H1 (cell line): ENCODE data around the gene GKN2. TPM values are rescaled to one million over a fixed set of nuclear protein-coding genes. Genes with fewer than 3 reads are reported as not detected.
A peak's percentile ranks its signal among the peaks of the same experiment; 100 is the strongest.

Experiments used
- CTCF ChIA-PET: fragments of 300-600 bp; sonication (Branson Sonifier 250); formaldehyde crosslinking; loops from one replicate; lab custom pipeline; 2021; ENCODE audit not compliant: partially characterized antibody; lab: Charles Lee
- POLR2A ChIA-PET: fragments of 300-600 bp; sonication (Branson Sonifier 250); formaldehyde crosslinking; loops from one replicate; lab custom pipeline; 2021; ENCODE audit warnings: inconsistent platforms; ENCODE audit not compliant: partially characterized antibody; lab: Charles Lee
- DNase-seq, 2 experiments: peaks; one replicate each; pipeline versions ENCODE4 v3.0.0 to v3.0.0-alpha.2; 2010 to 2022; ENCODE audit warnings: low spot score in 2 of 2, low read depth in 1 of 2, mixed read lengths in 1 of 2
- FAIRE-seq: peaks from 2 replicates; lab custom pipeline; 2011; peaks lifted over from hg19 to GRCh38; lab: Jason Lieb, UNC
- H2AFZ ChIP-seq: 2 replicates; pipeline ENCODE4 v1.8.1; 2012; ENCODE audit warnings: low read length, inconsistent platforms
- H2AK5ac ChIP-seq: 2 replicates; pipeline ENCODE4 v1.6.1; 2013; ENCODE audit warnings: low read depth, low read length
- H2BK120ac ChIP-seq: replicated peaks from 2 replicates; pipeline ENCODE3; 2013; ENCODE audit warnings: low read depth, low read length, inconsistent platforms
- H2BK12ac ChIP-seq: 2 replicates; pipeline ENCODE4 v1.6.1; 2013; ENCODE audit warnings: low read depth, low read length
- H2BK15ac ChIP-seq: 2 replicates; pipeline ENCODE4 v1.6.1; 2013; ENCODE audit warnings: low read length
- H2BK20ac ChIP-seq: 2 replicates; pipeline ENCODE4 v1.6.1; 2013; ENCODE audit warnings: low read length
- H2BK5ac ChIP-seq: 2 replicates; pipeline ENCODE4 v1.6.1; 2013; ENCODE audit warnings: low read depth, low read length
- H3K14ac ChIP-seq: 2 replicates; pipeline ENCODE4 v1.6.1; 2013; ENCODE audit warnings: inconsistent platforms; ENCODE audit not compliant: insufficient read length
- H3K18ac ChIP-seq: 2 replicates; pipeline ENCODE4 v1.6.1; 2013; ENCODE audit warnings: low read length; ENCODE audit errors: extremely low read depth
- H3K23ac ChIP-seq: 2 replicates; pipeline ENCODE4 v1.6.1; 2013; ENCODE audit warnings: inconsistent platforms; ENCODE audit not compliant: insufficient read length
- H3K23me2 ChIP-seq: 2 replicates; pipeline ENCODE4 v1.6.1; 2013; ENCODE audit warnings: low read depth, low read length
- H3K27ac ChIP-seq: 2 replicates; pipeline ENCODE4 v1.6.1; 2011; ENCODE audit warnings: low read depth, low read length, inconsistent platforms
- H3K27me3 ChIP-seq, 4 experiments: replicated peaks in 1 of 4; 1 replicate in 1 of 4; 2 replicates in 3 of 4; pipeline versions ENCODE4 v1.6.1 to v1.8.1; 2011 to 2013; ENCODE audit warnings: low read length in 3 of 4, mild to moderate bottlenecking in 3 of 4, inconsistent platforms in 2 of 4, mixed read lengths in 2 of 4, moderate library complexity in 1 of 4; ENCODE audit not compliant: control insufficient read depth in 3 of 4, insufficient read depth in 3 of 4; ENCODE audit errors: extremely low read depth in 1 of 4
- H3K36me3 ChIP-seq, 4 experiments: 2 replicates each; pipeline versions ENCODE4 v1.6.1 to v1.8.1; 2011 to 2013; ENCODE audit warnings: mild to moderate bottlenecking in 4 of 4, low read length in 3 of 4, moderate library complexity in 2 of 4, control low read depth in 1 of 4, inconsistent platforms in 1 of 4; ENCODE audit not compliant: insufficient read depth in 4 of 4, control insufficient read depth in 2 of 4
- H3K4ac ChIP-seq: replicated peaks from 2 replicates; pipeline ENCODE3; 2013; ENCODE audit warnings: low read length, low read depth, mixed read lengths, inconsistent platforms; ENCODE audit not compliant: insufficient read length
- H3K4me1 ChIP-seq, 4 experiments: replicated peaks in 1 of 4; 1 replicate in 1 of 4; 2 replicates in 3 of 4; pipeline versions ENCODE4 v1.6.1 to v1.8.1; 2011 to 2013; ENCODE audit warnings: low read length in 3 of 4, inconsistent platforms in 2 of 4, mixed read lengths in 1 of 4; ENCODE audit not compliant: insufficient read depth in 4 of 4, control insufficient read depth in 3 of 4
- H3K4me2 ChIP-seq, 2 experiments: 2 replicates each; pipeline versions ENCODE4 v1.6.1 to v1.8.1; 2011 to 2013; ENCODE audit warnings: low read depth in 2 of 2, low read length in 2 of 2, control low read depth in 1 of 2, inconsistent platforms in 1 of 2, mild to moderate bottlenecking in 1 of 2; ENCODE audit not compliant: insufficient read depth in 1 of 2
- H3K4me3 ChIP-seq, 4 experiments: fragments of 200-600, 300-600 bp in 1 of 4; sonication (generic), shearing (Covaris generic), sonication (Bioruptor Twin) in 1 of 4; 2 replicates each; pipeline versions ENCODE4 v1.5.1 to v1.8.1; 2011 to 2016; ENCODE audit warnings: low read length in 4 of 4, low read depth in 3 of 4, control low read depth in 2 of 4, inconsistent platforms in 2 of 4, mild to moderate bottlenecking in 2 of 4, mixed read lengths in 1 of 4, moderate library complexity in 1 of 4; ENCODE audit not compliant: insufficient read depth in 2 of 4; ENCODE audit errors: extremely low read depth in 1 of 4
- H3K56ac ChIP-seq: replicated peaks from 2 replicates; pipeline ENCODE3; 2013; ENCODE audit warnings: low read depth, mild to moderate bottlenecking, mixed read lengths, low read length, inconsistent platforms; ENCODE audit not compliant: insufficient read length
- H3K79me1 ChIP-seq: 2 replicates; pipeline ENCODE4 v1.6.1; 2013; ENCODE audit warnings: low read depth, low read length, control low read depth
- H3K79me2 ChIP-seq, 2 experiments: 2 replicates each; pipeline versions ENCODE4 v1.6.1 to v1.8.1; 2012 to 2013; ENCODE audit warnings: low read length in 2 of 2, mild to moderate bottlenecking in 2 of 2, inconsistent platforms in 1 of 2; ENCODE audit not compliant: insufficient read depth in 2 of 2, control insufficient read depth in 1 of 2
- H3K9ac ChIP-seq, 4 experiments: replicated peaks in 1 of 4; 1 replicate in 1 of 4; 2 replicates in 3 of 4; pipeline versions ENCODE4 v1.6.1 to v1.8.1; 2011 to 2013; ENCODE audit warnings: low read depth in 3 of 4, low read length in 3 of 4, control low read depth in 2 of 4, mild to moderate bottlenecking in 2 of 4, moderate library complexity in 2 of 4, inconsistent platforms in 1 of 4; ENCODE audit errors: extremely low read depth in 1 of 4
- H3K9me3 ChIP-seq, 2 experiments: 2 replicates each; pipeline versions ENCODE4 v1.6.1 to v1.8.1; 2012 to 2013; ENCODE audit warnings: mild to moderate bottlenecking in 2 of 2, moderate library complexity in 2 of 2, control low read depth in 1 of 2, inconsistent platforms in 1 of 2, low read depth in 1 of 2, low read length in 1 of 2, mixed read lengths in 1 of 2; ENCODE audit not compliant: insufficient read depth in 2 of 2
- H4K20me1 ChIP-seq, 2 experiments: replicated peaks in 1 of 2; 2 replicates each; pipeline versions ENCODE3 to v1.8.1; 2011 to 2013; ENCODE audit warnings: inconsistent platforms in 2 of 2, low read length in 2 of 2, mild to moderate bottlenecking in 1 of 2; ENCODE audit not compliant: insufficient read depth in 2 of 2, control insufficient read depth in 1 of 2
- H4K5ac ChIP-seq: 2 replicates; pipeline ENCODE4 v1.6.1; 2013; ENCODE audit warnings: low read length, low read depth, mixed read lengths, inconsistent platforms; ENCODE audit not compliant: insufficient read length
- H4K8ac ChIP-seq: 2 replicates; pipeline ENCODE4 v1.8.0; 2013; ENCODE audit warnings: mild to moderate bottlenecking, moderate library complexity, low read length, inconsistent platforms; ENCODE audit not compliant: insufficient read depth; ENCODE audit errors: extremely low read depth
- H4K91ac ChIP-seq: replicated peaks from 2 replicates; pipeline ENCODE3; 2013; ENCODE audit warnings: low read length, mixed read lengths, inconsistent platforms; ENCODE audit not compliant: insufficient read length
- BCL11A ChIP-seq, 2 experiments: IDR thresholded peaks; one replicate each; pipeline ENCODE4 v1.6.1; 2011; ENCODE audit warnings: low read depth in 2 of 2, low read length in 2 of 2, mild to moderate bottlenecking in 2 of 2
- CREB1 ChIP-seq: IDR thresholded peaks from 2 replicates; pipeline ENCODE4 v1.6.1; 2012; ENCODE audit warnings: inconsistent platforms
- CTCF ChIP-seq, 3 experiments: IDR thresholded peaks; 1 replicate in 2 of 3; 2 replicates in 1 of 3; pipeline versions ENCODE4 v1.5.1 to v1.6.1; 2011; ENCODE audit warnings: low read length in 3 of 3, mild to moderate bottlenecking in 3 of 3, inconsistent platforms in 2 of 3, low read depth in 1 of 3, moderate library complexity in 1 of 3; ENCODE audit not compliant: insufficient read depth in 1 of 3; ENCODE audit errors: control extremely low read depth in 1 of 3
- JUND ChIP-seq: IDR thresholded peaks from 2 replicates; pipeline ENCODE4 v1.6.1; 2011; ENCODE audit warnings: mild to moderate bottlenecking, improper control_type of control experiment, low read length
- POLR2A ChIP-seq, 2 experiments: IDR thresholded peaks; 1 replicate in 1 of 2; 2 replicates in 1 of 2; pipeline ENCODE4 v1.6.1; 2011; ENCODE audit warnings: low read depth in 2 of 2, low read length in 2 of 2, mild to moderate bottlenecking in 2 of 2; ENCODE audit errors: control extremely low read depth in 1 of 2
- RBBP5 ChIP-seq: IDR thresholded peaks from 2 replicates; pipeline ENCODE4 v1.7.1; 2012; ENCODE audit warnings: low read depth, mild to moderate bottlenecking, inconsistent platforms, low read length, moderate library complexity, borderline replicate concordance
- SIRT6 ChIP-seq: IDR thresholded peaks from one replicate; pipeline ENCODE4 v1.7.1; 2012; ENCODE audit warnings: low read length, inconsistent platforms
- TBP ChIP-seq: IDR thresholded peaks from 2 replicates; pipeline ENCODE4 v1.6.1; 2011; ENCODE audit warnings: low read depth, low read length, improper control_type of control experiment
- TCF12 ChIP-seq: IDR thresholded peaks from 2 replicates; pipeline ENCODE4 v1.6.1; 2011; ENCODE audit warnings: low read depth, mild to moderate bottlenecking, low read length
- WGBS, 2 experiments: shearing (Covaris generic) in 1 of 2; methylation state at CpG; one replicate each; pipeline versions ENCODE4 v1.1.6 to v1.1.7; 2013 to 2015; ENCODE audit warnings: low lambda C conversion rate in 2 of 2, mixed read lengths in 2 of 2, inconsistent platforms in 1 of 2, low coverage in 1 of 2, missing lambda C conversion rate in 1 of 2; ENCODE audit not compliant: insufficient replicate concordance in 2 of 2, insufficient coverage in 1 of 2, insufficient read length in 1 of 2; ENCODE audit errors: extremely low coverage in 1 of 2, missing lambda C conversion rate in 1 of 2; 5-methylcytosine and 5-hydroxymethylcytosine counted together
- polyA plus RNA-seq, 7 experiments: library from polyadenylated mRNA; depleted of rRNA in 3 of 7; stranded (reverse) in 5 of 7; unstranded in 2 of 7; fragments of >200 nt in 5 of 7; fragments of 200-250 nt in 2 of 7; gene quantifications; 1 replicate in 5 of 7; 2 replicates in 1 of 7; 4 replicates in 1 of 7; pipeline versions ENCODE4 v1.2.1 to v1.2.3, GENCODE V29; 2011 to 2013; ENCODE audit warnings: missing spikeins in 2 of 7, mixed read lengths in 2 of 7
- total RNA-seq: library from RNA; stranded (reverse); fragmentation: NEBNext Ultra II Directional; extraction: Animal tissue kit (Norgen Biotek cat#: 25700); gene quantifications from 2 replicates; pipeline ENCODE4 v1.2.1, GENCODE V29; 2021

The GKN2 gene
- total and polyA plus RNA-seq, 2 of the 8 experiments (the other 6 are each of a cell fraction or from before 2014, with no cell fraction given), result not detected

GRCh38 chr2:68911709-68912108, 41.0 kb downstream of the GKN2 start:
- CTCF ChIA-PET, result interaction anchor here (0.7 to 5.0 kb wide), 8 partner anchors 13 to 194 kb away, joined by 3 to 54 read pairs (median 3); no protein-coding TSS in a partner anchor
- H3K79me2 ChIP-seq, result no peaks in the 10 kb centered on the region
- H4K20me1 ChIP-seq, result no peaks in the 10 kb centered on the region
- no peak overlapping the region; a peak in 1 of 7 replicates for H3K9ac ChIP-seq
- no peaks in the 10 kb centered on the region for H3K23me2 ChIP-seq
- H3K27ac ChIP-seq, result no peak overlapping the region
- H3K23ac ChIP-seq, result no peak overlapping the region
- WGBS, 2 experiments, result 100% methylated on average over 1 of the region's 1 CpG; no CpG with 5 or more reads in 1 of the 2 experiments
- no peak for DNase-seq
- no peak overlapping the region for H2BK120ac ChIP-seq
- H2AK5ac ChIP-seq, result no peak overlapping the region
- H3K4me3 ChIP-seq, result no peak overlapping the region
- H4K8ac ChIP-seq, result no peak overlapping the region
- H3K14ac ChIP-seq, result no peak overlapping the region
- TF ChIP-seq CTCF (IDR thresholded peaks at IDR 0.05; ENCODE audit: control extremely low read depth in 1 of 3, insufficient read depth in 1 of 3, low read depth in 1 of 3, low read length in 3 of 3) (no peak), CREB1 (no peak), BCL11A (IDR thresholded peaks at IDR 0.05; ENCODE audit: low read depth in 2 of 2, low read length in 2 of 2) (no peak), JUND (no peak), POLR2A (IDR thresholded peaks at IDR 0.05; ENCODE audit: control extremely low read depth in 1 of 2, low read depth in 2 of 2, low read length in 2 of 2) (no peak), RBBP5 (no peak), TCF12 (no peak), TBP (no peak), SIRT6 (no peak)
- H3K4me1 ChIP-seq, result peaks cover 0 to 7% (median 4%) of the 10 kb centered on the region in 4 experiments; a peak in 4 of 7 replicates
- H2BK15ac ChIP-seq, result no peak overlapping the region
- FAIRE-seq, result no peak
- no peaks in the 10 kb centered on the region for H3K27me3 ChIP-seq
- no peaks in the 10 kb centered on the region for H3K36me3 ChIP-seq
- H2BK20ac ChIP-seq, result no peak overlapping the region
- H2BK12ac ChIP-seq, result no peak overlapping the region
- H4K91ac ChIP-seq, result no peak overlapping the region
- no peak overlapping the region for H3K56ac ChIP-seq
- no peak overlapping the region for H4K5ac ChIP-seq
- H3K4ac ChIP-seq, result no peak overlapping the region
- no peak overlapping the region for H2AFZ ChIP-seq
- no peak overlapping the region for H3K18ac ChIP-seq
- 0 out of 4 replicates have a peak overlapping the region, but pooled peaks of 1 of the 2 experiments have one; percentile 4 for H3K4me2 ChIP-seq
- H3K9me3 ChIP-seq, result no peaks in the 10 kb centered on the region
- POLR2A ChIA-PET, result interaction anchor here (1.0 kb wide), 1 partner anchor 10 kb away, joined by 3 read pairs; no protein-coding TSS in a partner anchor
- no peak overlapping the region for H2BK5ac ChIP-seq
- H3K79me1 ChIP-seq, result no peaks in the 10 kb centered on the region
